Measurements from ENCODE around the gene ARHGAP15. TPM values are rescaled to one million over a fixed set of nuclear protein-coding genes. Genes with fewer than 3 reads are reported as not detected.

Gene ARHGAP15
- total RNA-seq, 1 donor from 2014 or later: not detected

- no peak overlapping the region for H3K4me3 Mint-ChIP-seq (ENCODE audit: unreplicated experiment)
- H3K9me3 Mint-ChIP-seq (ENCODE audit: unreplicated experiment): no peaks in the 10 kb centered on the region
- DNase-seq (ENCODE audit: extremely low spot score, unreplicated experiment): no peak
- no peak for TF ChIP-seq CTCF (IDR thresholded peaks at IDR 0.05)
- H3K4me1 Mint-ChIP-seq (ENCODE audit: unreplicated experiment): no peaks in the 10 kb centered on the region
- no peak overlapping the region for H3K27ac Mint-ChIP-seq (ENCODE audit: unreplicated experiment)
- peaks cover 17% of the 10 kb centered on the region for H3K27me3 Mint-ChIP-seq (ENCODE audit: unreplicated experiment)
- no peaks in the 10 kb centered on the region for H3K36me3 Mint-ChIP-seq (ENCODE audit: unreplicated experiment)
Observed at GRCh38 chr2:143262389-143262788, 133.2 kb downstream of the ARHGAP15 start.

- H3K36me3 Mint-ChIP-seq (ENCODE audit: unreplicated experiment): no peaks in the 10 kb centered on the region
- peaks cover 17% of the 10 kb centered on the region for H3K27me3 Mint-ChIP-seq (ENCODE audit: unreplicated experiment)
- no peak overlapping the region for H3K4me3 Mint-ChIP-seq (ENCODE audit: unreplicated experiment)
- no peaks in the 10 kb centered on the region for H3K4me1 Mint-ChIP-seq (ENCODE audit: unreplicated experiment)
- TF ChIP-seq CTCF (IDR thresholded peaks at IDR 0.05): no peak
- no peak for DNase-seq (ENCODE audit: extremely low spot score, unreplicated experiment)
- H3K27ac Mint-ChIP-seq (ENCODE audit: unreplicated experiment): no peak overlapping the region
- no peaks in the 10 kb centered on the region for H3K9me3 Mint-ChIP-seq (ENCODE audit: unreplicated experiment)
Observed at GRCh38 chr2:143263066-143263625, 133.9 kb downstream of the ARHGAP15 start.

- Mint-ChIP-seq H3K27ac (ENCODE audit: unreplicated experiment) (no peak overlapping the region), H3K9me3 (ENCODE audit: unreplicated experiment) (no peaks in the 10 kb centered on the region), H3K36me3 (ENCODE audit: unreplicated experiment) (no peaks in the 10 kb centered on the region), H3K27me3 (ENCODE audit: unreplicated experiment) (peaks cover 13% of the 10 kb centered on the region), H3K4me1 (ENCODE audit: unreplicated experiment) (no peaks in the 10 kb centered on the region), H3K4me3 (ENCODE audit: unreplicated experiment) (no peak overlapping the region)
- DNase-seq (ENCODE audit: extremely low spot score, unreplicated experiment): no peak
- TF ChIP-seq CTCF (IDR thresholded peaks at IDR 0.05): no peak
Observed at GRCh38 chr2:143264851-143265250, 135.6 kb downstream of the ARHGAP15 start.

GRCh38 chr2:143279672-143280071, 150.5 kb downstream of the ARHGAP15 start:
- Mint-ChIP-seq H3K27me3 (ENCODE audit: unreplicated experiment) (peaks cover 15% of the 10 kb centered on the region), H3K4me1 (ENCODE audit: unreplicated experiment) (no peaks in the 10 kb centered on the region), H3K36me3 (ENCODE audit: unreplicated experiment) (no peaks in the 10 kb centered on the region), H3K27ac (ENCODE audit: unreplicated experiment) (no peak overlapping the region), H3K4me3 (ENCODE audit: unreplicated experiment) (no peak overlapping the region), H3K9me3 (ENCODE audit: unreplicated experiment) (no peaks in the 10 kb centered on the region)
- no peak for TF ChIP-seq CTCF (IDR thresholded peaks at IDR 0.05)
- DNase-seq (ENCODE audit: extremely low spot score, unreplicated experiment): no peak

- Mint-ChIP-seq H3K4me1 (ENCODE audit: unreplicated experiment) (no peaks in the 10 kb centered on the region), H3K27ac (ENCODE audit: unreplicated experiment) (no peak overlapping the region), H3K4me3 (ENCODE audit: unreplicated experiment) (no peak overlapping the region), H3K36me3 (ENCODE audit: unreplicated experiment) (no peaks in the 10 kb centered on the region), H3K27me3 (ENCODE audit: unreplicated experiment) (peaks cover 15% of the 10 kb centered on the region), H3K9me3 (ENCODE audit: unreplicated experiment) (no peaks in the 10 kb centered on the region)
- TF ChIP-seq CTCF (IDR thresholded peaks at IDR 0.05): no peak
- DNase-seq (ENCODE audit: extremely low spot score, unreplicated experiment): no peak
Observed at GRCh38 chr2:143280097-143280757, 151.0 kb downstream of the ARHGAP15 start.

Data from osteocyte (in vitro differentiated cells).